HFF-Myc (cell line): Measurements from ENCODE around the gene REPIN1.

Experiments used
- DNase-seq: peaks from one replicate; pipeline ENCODE4 v3.0.0-alpha.2; 2011; ENCODE audit warnings: low read depth; ENCODE audit errors: extremely low read depth
- H3K4me3 ChIP-seq: replicated peaks from 2 replicates; pipeline ENCODE4 v1.5.1; 2011; ENCODE audit warnings: low read depth, mild to moderate bottlenecking, control low read depth, low read length
- CTCF ChIP-seq: IDR thresholded peaks from 2 replicates; pipeline ENCODE4 v1.5.1; 2012; ENCODE audit warnings: mild to moderate bottlenecking, low read depth, low read length, control low read depth; ENCODE audit errors: missing control alignments

Gene REPIN1

GRCh38 chr7:150405584-150406311, 37.1 kb downstream of the REPIN1 start:
- TF ChIP-seq CTCF: no peak
- DNase-seq: no peak

GRCh38 chr7:150406312-150406566, 37.6 kb downstream of the REPIN1 start:
- DNase-seq: no peak
- no peak for TF ChIP-seq CTCF
- H3K4me3 ChIP-seq: peak overlapping the region; percentile 58

More at GRCh38 chr7:150405584-150406311, 37.1 kb downstream of the REPIN1 start:
- peak overlapping the region; percentile 58 for H3K4me3 ChIP-seq

GRCh38 chr7:150406567-150407421, 38.2 kb downstream of the REPIN1 start:
- no peak for DNase-seq
- peak overlapping the region; percentile 58 for H3K4me3 ChIP-seq
- TF ChIP-seq CTCF: no peak

DNA sequence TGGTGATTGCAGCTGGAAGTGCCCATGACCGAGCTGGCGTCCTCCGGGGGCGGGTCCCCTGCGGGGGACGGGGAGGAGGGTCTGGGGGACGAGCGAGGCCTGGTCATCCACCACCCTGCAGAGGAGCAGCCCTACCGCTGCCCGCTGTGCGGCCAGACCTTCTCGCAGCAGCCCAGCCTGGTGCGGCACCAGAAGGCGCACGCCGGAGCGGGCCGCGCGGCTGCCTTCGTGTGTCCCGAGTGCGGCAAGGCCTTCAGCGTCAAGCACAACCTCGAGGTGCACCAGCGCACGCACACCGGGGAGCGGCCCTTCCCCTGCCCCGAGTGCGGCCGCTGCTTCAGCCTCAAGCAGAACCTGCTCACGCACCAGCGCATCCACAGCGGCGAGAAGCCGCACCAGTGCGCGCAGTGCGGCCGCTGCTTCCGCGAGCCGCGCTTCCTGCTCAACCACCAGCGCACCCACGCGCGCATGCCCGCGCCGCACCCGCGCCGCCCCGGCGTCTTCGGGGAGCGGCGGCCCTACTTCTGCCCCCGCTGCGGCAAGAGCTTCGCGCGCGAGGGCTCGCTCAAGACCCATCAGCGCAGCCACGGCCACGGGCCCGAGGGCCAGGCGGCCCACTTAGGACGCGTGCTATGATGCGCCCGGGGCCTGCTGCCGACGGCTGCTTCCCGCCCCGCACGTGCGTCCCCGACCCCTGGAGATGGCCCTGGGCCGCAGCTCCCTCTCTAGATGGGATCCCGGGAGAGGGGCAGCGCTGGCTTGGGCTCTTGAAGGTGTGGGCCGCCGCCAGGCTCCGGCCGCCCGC, 39.2 kb downstream of the REPIN1 start:
- TF ChIP-seq CTCF: no peak
- no peak for DNase-seq
- no peak overlapping the region for H3K4me3 ChIP-seq

- DNase-seq: no peak
- no peak overlapping the region for H3K4me3 ChIP-seq
- TF ChIP-seq CTCF: no peak
Measured at GRCh38 chr7:150408393-150409299, 40.0 kb downstream of the REPIN1 start.
